ENCODE results near the gene METTL6.
"Not testable (repeated sequence)": the region's sequence is repeated elsewhere in the genome, so short reads cannot be mapped to it uniquely, and the experiment has no call there.

Gene METTL6

DNA sequence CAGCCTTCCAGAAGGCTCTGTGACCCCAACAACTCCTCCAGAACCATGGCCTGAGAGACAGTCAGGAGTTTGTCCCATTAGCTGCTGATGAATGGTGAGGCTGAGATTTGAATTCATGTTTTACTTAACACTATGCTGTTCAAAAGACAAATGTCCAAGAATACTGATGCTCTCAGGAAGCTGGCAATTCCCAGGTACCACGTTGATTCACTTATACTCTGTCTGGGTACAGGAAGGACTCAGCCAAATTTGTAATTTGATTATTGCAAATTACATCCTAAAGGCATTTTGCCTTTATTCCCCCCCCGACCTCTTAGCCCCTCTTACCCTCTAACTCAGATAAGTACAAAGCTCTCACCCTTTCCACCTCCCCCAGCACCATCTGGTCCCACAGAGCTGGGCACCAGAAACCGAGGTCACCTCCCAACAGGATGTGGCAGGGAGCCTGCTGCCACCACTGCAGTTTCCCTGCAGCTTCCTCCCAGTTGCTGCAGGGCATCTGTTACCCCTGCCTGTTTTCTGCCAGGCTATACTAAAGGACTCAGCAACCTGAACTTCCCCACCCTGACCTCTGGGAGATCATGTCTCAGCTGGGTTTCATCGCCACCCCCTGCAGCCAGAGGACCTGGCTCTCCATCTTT, 33.7 kb upstream of the METTL6 start:
- TF ChIP-seq, protein P1, sequence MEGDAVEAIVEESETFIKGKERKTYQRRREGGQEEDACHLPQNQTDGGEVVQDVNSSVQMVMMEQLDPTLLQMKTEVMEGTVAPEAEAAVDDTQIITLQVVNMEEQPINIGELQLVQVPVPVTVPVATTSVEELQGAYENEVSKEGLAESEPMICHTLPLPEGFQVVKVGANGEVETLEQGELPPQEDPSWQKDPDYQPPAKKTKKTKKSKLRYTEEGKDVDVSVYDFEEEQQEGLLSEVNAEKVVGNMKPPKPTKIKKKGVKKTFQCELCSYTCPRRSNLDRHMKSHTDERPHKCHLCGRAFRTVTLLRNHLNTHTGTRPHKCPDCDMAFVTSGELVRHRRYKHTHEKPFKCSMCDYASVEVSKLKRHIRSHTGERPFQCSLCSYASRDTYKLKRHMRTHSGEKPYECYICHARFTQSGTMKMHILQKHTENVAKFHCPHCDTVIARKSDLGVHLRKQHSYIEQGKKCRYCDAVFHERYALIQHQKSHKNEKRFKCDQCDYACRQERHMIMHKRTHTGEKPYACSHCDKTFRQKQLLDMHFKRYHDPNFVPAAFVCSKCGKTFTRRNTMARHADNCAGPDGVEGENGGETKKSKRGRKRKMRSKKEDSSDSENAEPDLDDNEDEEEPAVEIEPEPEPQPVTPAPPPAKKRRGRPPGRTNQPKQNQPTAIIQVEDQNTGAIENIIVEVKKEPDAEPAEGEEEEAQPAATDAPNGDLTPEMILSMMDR (IDR thresholded peaks at IDR 0.05) = no peak
- no peak overlapping the region for H3K9ac ChIP-seq
- no peaks in the 10 kb centered on the region for H3K79me2 ChIP-seq
- no peak overlapping the region for H3K4me3 ChIP-seq (ENCODE audit: low read depth, low read length)
- H3K4me1 ChIP-seq = no peaks in the 10 kb centered on the region
- no peak overlapping the region for H2AFZ ChIP-seq
- H3K4me2 ChIP-seq (ENCODE audit: low read length) = no peak overlapping the region
- no peaks in the 10 kb centered on the region for H3K36me3 ChIP-seq (ENCODE audit: control insufficient read depth, insufficient read depth, low read length)
- H3K9me3 ChIP-seq (ENCODE audit: control insufficient read depth, low read length) = no peaks in the 10 kb centered on the region
- no peak overlapping the region for H3K27ac ChIP-seq
- H3K27me3 ChIP-seq (ENCODE audit: control insufficient read depth, insufficient read depth, low read length) = no peaks in the 10 kb centered on the region

DNA sequence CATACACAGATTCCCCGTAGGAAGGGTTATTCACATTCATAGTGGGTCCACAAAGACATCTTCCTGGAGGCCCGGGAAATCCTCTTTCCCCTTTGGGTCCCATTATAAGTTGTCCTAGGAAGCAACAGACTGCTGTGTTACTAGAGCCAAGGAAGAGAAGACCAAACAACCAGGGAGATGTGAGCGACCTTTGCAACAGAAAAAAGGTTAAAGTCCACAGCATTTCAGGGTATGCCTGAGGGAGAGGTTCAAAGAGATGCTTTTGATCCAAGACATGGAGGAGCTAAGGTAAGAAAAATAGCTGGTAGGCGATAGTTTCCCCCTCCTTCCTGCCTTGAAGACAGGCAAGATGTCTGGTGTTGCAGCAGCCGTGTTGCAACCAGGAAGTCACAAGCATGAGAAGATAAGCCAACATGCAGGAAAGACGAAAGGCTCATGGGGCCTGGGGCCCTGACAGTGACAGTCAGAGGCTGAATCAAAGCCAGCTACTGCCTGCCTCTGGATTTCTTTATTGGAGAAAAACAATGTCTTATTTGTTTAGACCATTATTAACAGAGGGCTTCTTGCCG, 31.0 kb upstream of the METTL6 start:
- H3K27ac ChIP-seq = no peak overlapping the region
- no peak overlapping the region for H3K4me2 ChIP-seq (ENCODE audit: low read length)
- H3K9ac ChIP-seq = no peak overlapping the region
- H3K4me1 ChIP-seq = no peaks in the 10 kb centered on the region
- H3K36me3 ChIP-seq (ENCODE audit: control insufficient read depth, insufficient read depth, low read length) = no peaks in the 10 kb centered on the region
- no peak overlapping the region for H2AFZ ChIP-seq
- no peaks in the 10 kb centered on the region for H3K27me3 ChIP-seq (ENCODE audit: control insufficient read depth, insufficient read depth, low read length)
- H3K9me3 ChIP-seq (ENCODE audit: control insufficient read depth, low read length) = no peaks in the 10 kb centered on the region
- TF ChIP-seq, protein P1 (IDR thresholded peaks at IDR 0.05) = no peak
- H3K79me2 ChIP-seq = no peaks in the 10 kb centered on the region
- H3K4me3 ChIP-seq (ENCODE audit: low read depth, low read length) = no peak overlapping the region

DNA sequence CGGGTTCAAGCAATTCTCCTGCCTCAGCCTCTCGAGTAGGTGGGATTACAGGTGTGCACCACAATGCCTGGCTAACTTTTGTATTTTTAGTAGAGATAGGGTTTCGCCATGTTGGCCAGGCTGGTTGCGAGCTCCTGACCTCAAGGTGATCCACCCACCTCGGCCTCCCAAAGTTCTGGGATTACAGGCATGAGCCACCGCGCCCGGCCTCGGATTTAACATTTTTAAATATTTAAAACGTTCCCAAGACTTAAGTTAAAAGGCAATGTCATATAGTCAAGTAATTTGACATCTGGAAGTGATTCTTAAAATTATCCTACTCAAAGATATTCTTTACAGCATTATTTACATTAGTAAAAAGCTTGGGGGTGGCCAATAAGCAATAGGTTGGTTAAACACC, 29.6 kb upstream of the METTL6 start:
- H3K36me3 ChIP-seq (ENCODE audit: control insufficient read depth, insufficient read depth, low read length); H3K27me3 ChIP-seq (ENCODE audit: control insufficient read depth, insufficient read depth, low read length); H3K27ac ChIP-seq; H3K4me1 ChIP-seq; H3K9me3 ChIP-seq (ENCODE audit: control insufficient read depth, low read length); H3K9ac ChIP-seq; H3K4me3 ChIP-seq (ENCODE audit: low read depth, low read length); H2AFZ ChIP-seq; H3K4me2 ChIP-seq (ENCODE audit: low read length); H3K79me2 ChIP-seq: not testable (repeated sequence)

DNA sequence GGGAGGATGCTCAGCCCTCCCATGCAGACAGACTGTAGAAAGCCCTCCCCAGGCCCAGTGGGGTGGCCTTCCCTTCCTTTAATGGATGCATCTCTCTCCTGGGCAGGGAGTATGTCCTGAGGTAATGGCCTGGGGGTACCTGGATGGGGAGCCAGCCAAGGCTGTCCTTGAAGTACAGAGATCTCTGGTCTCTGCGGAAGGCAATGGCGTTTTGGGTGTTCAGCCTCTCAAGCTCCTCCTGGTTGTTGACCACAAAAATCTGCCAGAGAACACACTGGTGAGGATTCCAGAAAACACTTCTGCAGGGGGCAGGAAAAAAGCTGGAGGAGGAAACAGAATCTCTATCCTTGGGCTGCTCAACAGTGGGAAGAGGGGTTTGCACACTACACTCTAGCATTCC, 29.0 kb upstream of the METTL6 start:
- H3K36me3 ChIP-seq (ENCODE audit: control insufficient read depth, insufficient read depth, low read length) = no peaks in the 10 kb centered on the region
- no peak overlapping the region for H3K4me3 ChIP-seq (ENCODE audit: low read depth, low read length)
- H3K9me3 ChIP-seq (ENCODE audit: control insufficient read depth, low read length) = no peaks in the 10 kb centered on the region
- no peaks in the 10 kb centered on the region for H3K4me1 ChIP-seq
- H3K79me2 ChIP-seq = no peaks in the 10 kb centered on the region
- no peak overlapping the region for H3K4me2 ChIP-seq (ENCODE audit: low read length)
- no peak overlapping the region for H3K27ac ChIP-seq
- no peaks in the 10 kb centered on the region for H3K27me3 ChIP-seq (ENCODE audit: control insufficient read depth, insufficient read depth, low read length)
- no peak overlapping the region for H2AFZ ChIP-seq
- H3K9ac ChIP-seq = no peak overlapping the region
- TF ChIP-seq, protein P1 (IDR thresholded peaks at IDR 0.05) = no peak

DNA sequence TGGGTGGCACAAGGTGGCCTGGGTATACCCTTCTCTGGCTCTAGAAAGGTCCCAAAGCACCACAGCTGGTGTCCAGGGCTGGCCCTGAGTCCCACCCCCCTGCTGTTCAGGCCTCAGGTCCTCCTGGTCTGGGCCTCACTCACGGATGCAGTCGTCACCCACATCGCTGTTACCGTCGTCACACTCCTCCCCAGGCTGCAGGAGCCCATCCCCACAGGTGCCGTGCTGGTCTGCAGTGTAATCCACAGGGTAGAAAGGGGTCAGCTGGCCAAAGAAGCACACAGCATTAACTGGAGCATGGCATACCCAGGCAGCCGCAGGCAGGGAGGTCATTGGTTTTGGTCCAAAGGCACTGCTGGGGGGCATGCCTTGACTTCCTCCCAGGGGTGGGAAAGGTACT, 28.4 kb upstream of the METTL6 start:
- Histone ChIP-seq H3K9me3 (ENCODE audit: control insufficient read depth, low read length) (no peaks in the 10 kb centered on the region), H3K36me3 (ENCODE audit: control insufficient read depth, insufficient read depth, low read length) (no peaks in the 10 kb centered on the region), H3K79me2 (no peaks in the 10 kb centered on the region), H2AFZ (no peak overlapping the region), H3K4me3 (ENCODE audit: low read depth, low read length) (no peak overlapping the region), H3K9ac (no peak overlapping the region), H3K27ac (no peak overlapping the region), H3K27me3 (ENCODE audit: control insufficient read depth, insufficient read depth, low read length) (no peaks in the 10 kb centered on the region), H3K4me1 (no peaks in the 10 kb centered on the region), H3K4me2 (ENCODE audit: low read length) (no peak overlapping the region)
- TF ChIP-seq, protein P1 (IDR thresholded peaks at IDR 0.05) = no peak
